Ovary (tissue), 3 donors: ENCODE measurements around the gene VIPR1.

Experiments used
- POLR2A ChIP-seq: fragments of 450-650 bp; IDR thresholded peaks from one replicate; pipeline ENCODE4 v1.6.1; 2017; ENCODE audit warnings: antibody characterized with exemption, mild to moderate bottlenecking, moderate library complexity
- TF ChIP-seq, protein P1 (sequence below), 3 donors: fragments of 450-650 bp in 2 of 3; fragments of 200-600 bp in 1 of 3; IDR thresholded peaks; one replicate each; pipeline versions ENCODE4 v1.5.1 to v1.8.0; 2016 to 2022; ENCODE audit warnings: antibody characterized with exemption in 3 of 3, mild to moderate bottlenecking in 1 of 3
- donor health status: DM: no; HTN: no; CAD: no.

- TF ChIP-seq, protein P1, sequence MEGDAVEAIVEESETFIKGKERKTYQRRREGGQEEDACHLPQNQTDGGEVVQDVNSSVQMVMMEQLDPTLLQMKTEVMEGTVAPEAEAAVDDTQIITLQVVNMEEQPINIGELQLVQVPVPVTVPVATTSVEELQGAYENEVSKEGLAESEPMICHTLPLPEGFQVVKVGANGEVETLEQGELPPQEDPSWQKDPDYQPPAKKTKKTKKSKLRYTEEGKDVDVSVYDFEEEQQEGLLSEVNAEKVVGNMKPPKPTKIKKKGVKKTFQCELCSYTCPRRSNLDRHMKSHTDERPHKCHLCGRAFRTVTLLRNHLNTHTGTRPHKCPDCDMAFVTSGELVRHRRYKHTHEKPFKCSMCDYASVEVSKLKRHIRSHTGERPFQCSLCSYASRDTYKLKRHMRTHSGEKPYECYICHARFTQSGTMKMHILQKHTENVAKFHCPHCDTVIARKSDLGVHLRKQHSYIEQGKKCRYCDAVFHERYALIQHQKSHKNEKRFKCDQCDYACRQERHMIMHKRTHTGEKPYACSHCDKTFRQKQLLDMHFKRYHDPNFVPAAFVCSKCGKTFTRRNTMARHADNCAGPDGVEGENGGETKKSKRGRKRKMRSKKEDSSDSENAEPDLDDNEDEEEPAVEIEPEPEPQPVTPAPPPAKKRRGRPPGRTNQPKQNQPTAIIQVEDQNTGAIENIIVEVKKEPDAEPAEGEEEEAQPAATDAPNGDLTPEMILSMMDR (IDR thresholded peaks at IDR 0.05) = no peak
- no peak for TF ChIP-seq POLR2A
Measured at GRCh38 chr3:42500909-42501308, 1.5 kb upstream of the VIPR1 start.
